Uterus (tissue), 2 donors: Measurements from ENCODE around the gene MPL.

Experiments
- CTCF ChIP-seq, 4 experiments: fragments of 200-600 bp in 2 of 4; fragments of 450-650 bp in 2 of 4; sonication (generic) in 2 of 4; IDR thresholded peaks; one replicate each; pipeline ENCODE4 v1.5.1; 2016 to 2019; ENCODE audit warnings: antibody characterized with exemption in 4 of 4, mild to moderate bottlenecking in 2 of 4, moderate library complexity in 1 of 4
- POLR2A ChIP-seq, 2 donors: fragments of 450-650 bp; IDR thresholded peaks; one replicate each; pipeline ENCODE4 v1.6.1; 2016; ENCODE audit warnings: antibody characterized with exemption in 2 of 2, mild to moderate bottlenecking in 1 of 2, moderate library complexity in 1 of 2

GRCh38 chr1:43383449-43383848, 45.8 kb downstream of the MPL start:
- no peak for TF ChIP-seq CTCF (IDR thresholded peaks at IDR 0.05)
- TF ChIP-seq POLR2A (IDR thresholded peaks at IDR 0.05), result no peak
